H1 (cell line): Measurements from ENCODE around the gene CAPN14. TPM values are rescaled to one million over a fixed set of nuclear protein-coding genes. Genes with fewer than 3 reads are reported as not detected.

Experiments
- CTCF ChIA-PET: fragments of 300-600 bp; sonication (Branson Sonifier 250); formaldehyde crosslinking; loops from one replicate; lab custom pipeline; 2021; ENCODE audit not compliant: partially characterized antibody; lab: Charles Lee
- POLR2A ChIA-PET: fragments of 300-600 bp; sonication (Branson Sonifier 250); formaldehyde crosslinking; loops from one replicate; lab custom pipeline; 2021; ENCODE audit warnings: inconsistent platforms; ENCODE audit not compliant: partially characterized antibody; lab: Charles Lee
- DNase-seq, 2 experiments: peaks; one replicate each; pipeline versions ENCODE4 v3.0.0 to v3.0.0-alpha.2; 2010 to 2022; ENCODE audit warnings: low spot score in 2 of 2, low read depth in 1 of 2, mixed read lengths in 1 of 2
- FAIRE-seq: peaks from 2 replicates; lab custom pipeline; 2011; peaks lifted over from hg19 to GRCh38; lab: Jason Lieb, UNC
- H2AFZ ChIP-seq: 2 replicates; pipeline ENCODE4 v1.8.1; 2012; ENCODE audit warnings: low read length, inconsistent platforms
- H2AK5ac ChIP-seq: 2 replicates; pipeline ENCODE4 v1.6.1; 2013; ENCODE audit warnings: low read depth, low read length
- H2BK120ac ChIP-seq: replicated peaks from 2 replicates; pipeline ENCODE3; 2013; ENCODE audit warnings: low read depth, low read length, inconsistent platforms
- H2BK12ac ChIP-seq: 2 replicates; pipeline ENCODE4 v1.6.1; 2013; ENCODE audit warnings: low read depth, low read length
- H2BK15ac ChIP-seq: 2 replicates; pipeline ENCODE4 v1.6.1; 2013; ENCODE audit warnings: low read length
- H2BK20ac ChIP-seq: 2 replicates; pipeline ENCODE4 v1.6.1; 2013; ENCODE audit warnings: low read length
- H2BK5ac ChIP-seq: 2 replicates; pipeline ENCODE4 v1.6.1; 2013; ENCODE audit warnings: low read depth, low read length
- H3K14ac ChIP-seq: 2 replicates; pipeline ENCODE4 v1.6.1; 2013; ENCODE audit warnings: inconsistent platforms; ENCODE audit not compliant: insufficient read length
- H3K18ac ChIP-seq: 2 replicates; pipeline ENCODE4 v1.6.1; 2013; ENCODE audit warnings: low read length; ENCODE audit errors: extremely low read depth
- H3K23ac ChIP-seq: 2 replicates; pipeline ENCODE4 v1.6.1; 2013; ENCODE audit warnings: inconsistent platforms; ENCODE audit not compliant: insufficient read length
- H3K23me2 ChIP-seq: 2 replicates; pipeline ENCODE4 v1.6.1; 2013; ENCODE audit warnings: low read depth, low read length
- H3K27ac ChIP-seq: 2 replicates; pipeline ENCODE4 v1.6.1; 2011; ENCODE audit warnings: low read depth, low read length, inconsistent platforms
- H3K27me3 ChIP-seq, 4 experiments: replicated peaks in 1 of 4; 1 replicate in 1 of 4; 2 replicates in 3 of 4; pipeline versions ENCODE4 v1.6.1 to v1.8.1; 2011 to 2013; ENCODE audit warnings: low read length in 3 of 4, mild to moderate bottlenecking in 3 of 4, inconsistent platforms in 2 of 4, mixed read lengths in 2 of 4, moderate library complexity in 1 of 4; ENCODE audit not compliant: control insufficient read depth in 3 of 4, insufficient read depth in 3 of 4; ENCODE audit errors: extremely low read depth in 1 of 4
- H3K36me3 ChIP-seq, 4 experiments: 2 replicates each; pipeline versions ENCODE4 v1.6.1 to v1.8.1; 2011 to 2013; ENCODE audit warnings: mild to moderate bottlenecking in 4 of 4, low read length in 3 of 4, moderate library complexity in 2 of 4, control low read depth in 1 of 4, inconsistent platforms in 1 of 4; ENCODE audit not compliant: insufficient read depth in 4 of 4, control insufficient read depth in 2 of 4
- H3K4ac ChIP-seq: replicated peaks from 2 replicates; pipeline ENCODE3; 2013; ENCODE audit warnings: low read length, low read depth, mixed read lengths, inconsistent platforms; ENCODE audit not compliant: insufficient read length
- H3K4me1 ChIP-seq, 4 experiments: replicated peaks in 1 of 4; 1 replicate in 1 of 4; 2 replicates in 3 of 4; pipeline versions ENCODE4 v1.6.1 to v1.8.1; 2011 to 2013; ENCODE audit warnings: low read length in 3 of 4, inconsistent platforms in 2 of 4, mixed read lengths in 1 of 4; ENCODE audit not compliant: insufficient read depth in 4 of 4, control insufficient read depth in 3 of 4
- H3K4me2 ChIP-seq, 2 experiments: 2 replicates each; pipeline versions ENCODE4 v1.6.1 to v1.8.1; 2011 to 2013; ENCODE audit warnings: low read depth in 2 of 2, low read length in 2 of 2, control low read depth in 1 of 2, inconsistent platforms in 1 of 2, mild to moderate bottlenecking in 1 of 2; ENCODE audit not compliant: insufficient read depth in 1 of 2
- H3K4me3 ChIP-seq, 4 experiments: fragments of 200-600, 300-600 bp in 1 of 4; sonication (generic), shearing (Covaris generic), sonication (Bioruptor Twin) in 1 of 4; 2 replicates each; pipeline versions ENCODE4 v1.5.1 to v1.8.1; 2011 to 2016; ENCODE audit warnings: low read length in 4 of 4, low read depth in 3 of 4, control low read depth in 2 of 4, inconsistent platforms in 2 of 4, mild to moderate bottlenecking in 2 of 4, mixed read lengths in 1 of 4, moderate library complexity in 1 of 4; ENCODE audit not compliant: insufficient read depth in 2 of 4; ENCODE audit errors: extremely low read depth in 1 of 4
- H3K56ac ChIP-seq: replicated peaks from 2 replicates; pipeline ENCODE3; 2013; ENCODE audit warnings: low read depth, mild to moderate bottlenecking, mixed read lengths, low read length, inconsistent platforms; ENCODE audit not compliant: insufficient read length
- H3K79me1 ChIP-seq: 2 replicates; pipeline ENCODE4 v1.6.1; 2013; ENCODE audit warnings: low read depth, low read length, control low read depth
- H3K79me2 ChIP-seq, 2 experiments: 2 replicates each; pipeline versions ENCODE4 v1.6.1 to v1.8.1; 2012 to 2013; ENCODE audit warnings: low read length in 2 of 2, mild to moderate bottlenecking in 2 of 2, inconsistent platforms in 1 of 2; ENCODE audit not compliant: insufficient read depth in 2 of 2, control insufficient read depth in 1 of 2
- H3K9ac ChIP-seq, 4 experiments: replicated peaks in 1 of 4; 1 replicate in 1 of 4; 2 replicates in 3 of 4; pipeline versions ENCODE4 v1.6.1 to v1.8.1; 2011 to 2013; ENCODE audit warnings: low read depth in 3 of 4, low read length in 3 of 4, control low read depth in 2 of 4, mild to moderate bottlenecking in 2 of 4, moderate library complexity in 2 of 4, inconsistent platforms in 1 of 4; ENCODE audit errors: extremely low read depth in 1 of 4
- H3K9me3 ChIP-seq, 2 experiments: 2 replicates each; pipeline versions ENCODE4 v1.6.1 to v1.8.1; 2012 to 2013; ENCODE audit warnings: mild to moderate bottlenecking in 2 of 2, moderate library complexity in 2 of 2, control low read depth in 1 of 2, inconsistent platforms in 1 of 2, low read depth in 1 of 2, low read length in 1 of 2, mixed read lengths in 1 of 2; ENCODE audit not compliant: insufficient read depth in 2 of 2
- H4K20me1 ChIP-seq, 2 experiments: replicated peaks in 1 of 2; 2 replicates each; pipeline versions ENCODE3 to v1.8.1; 2011 to 2013; ENCODE audit warnings: inconsistent platforms in 2 of 2, low read length in 2 of 2, mild to moderate bottlenecking in 1 of 2; ENCODE audit not compliant: insufficient read depth in 2 of 2, control insufficient read depth in 1 of 2
- H4K5ac ChIP-seq: 2 replicates; pipeline ENCODE4 v1.6.1; 2013; ENCODE audit warnings: low read length, low read depth, mixed read lengths, inconsistent platforms; ENCODE audit not compliant: insufficient read length
- H4K8ac ChIP-seq: 2 replicates; pipeline ENCODE4 v1.8.0; 2013; ENCODE audit warnings: mild to moderate bottlenecking, moderate library complexity, low read length, inconsistent platforms; ENCODE audit not compliant: insufficient read depth; ENCODE audit errors: extremely low read depth
- H4K91ac ChIP-seq: replicated peaks from 2 replicates; pipeline ENCODE3; 2013; ENCODE audit warnings: low read length, mixed read lengths, inconsistent platforms; ENCODE audit not compliant: insufficient read length
- BCL11A ChIP-seq, 2 experiments: IDR thresholded peaks; one replicate each; pipeline ENCODE4 v1.6.1; 2011; ENCODE audit warnings: low read depth in 2 of 2, low read length in 2 of 2, mild to moderate bottlenecking in 2 of 2
- CBX8 ChIP-seq: fragments of 300-800, 300-1000 bp; sonication (generic); IDR thresholded peaks from 2 replicates; pipeline ENCODE4 v1.7.1; 2016; ENCODE audit warnings: low read depth, low read length, borderline replicate concordance
- CHD2 ChIP-seq: IDR thresholded peaks from 2 replicates; pipeline ENCODE4 v1.6.1; 2012; ENCODE audit warnings: low read length, improper control_type of control experiment
- GTF2F1 ChIP-seq: IDR thresholded peaks from 2 replicates; pipeline ENCODE4 v1.6.1; 2012; ENCODE audit warnings: low read depth, low read length, improper control_type of control experiment, borderline replicate concordance
- RAD21 ChIP-seq, 2 experiments: IDR thresholded peaks in 1 of 2; conservative IDR thresholded peaks in 1 of 2; 2 replicates each; pipeline ENCODE4 v1.6.1; 2011; ENCODE audit warnings: low read depth in 2 of 2, low read length in 2 of 2, improper control_type of control experiment in 1 of 2, inconsistent platforms in 1 of 2, mild to moderate bottlenecking in 1 of 2, moderate library complexity in 1 of 2
- RNF2 ChIP-seq: fragments of 200-900, 300-1000 bp; sonication (generic); IDR thresholded peaks from 2 replicates; pipeline ENCODE4 v1.7.1; 2016; ENCODE audit warnings: borderline replicate concordance, low read depth, mild to moderate bottlenecking, antibody characterized with exemption, low read length; ENCODE audit not compliant: poor library complexity, severe bottlenecking; ENCODE audit errors: missing control alignments
- SIX5 ChIP-seq: IDR thresholded peaks from 2 replicates; pipeline ENCODE4 v1.6.1; 2011; ENCODE audit warnings: mild to moderate bottlenecking, low read depth, low read length
- SP2 ChIP-seq: IDR thresholded peaks from 2 replicates; pipeline ENCODE4 v1.6.1; 2012; ENCODE audit warnings: mild to moderate bottlenecking, low read length, inconsistent platforms
- SUZ12 ChIP-seq: fragments of 200-600 bp; sonication (generic); IDR thresholded peaks from 2 replicates; pipeline ENCODE4 v1.6.1; 2012; ENCODE audit warnings: mild to moderate bottlenecking, inconsistent platforms, low read length, moderate library complexity, mixed read lengths
- TAF7 ChIP-seq: optimal IDR thresholded peaks from 2 replicates; pipeline ENCODE3; 2011; ENCODE audit warnings: low read depth, mild to moderate bottlenecking, inconsistent platforms, low read length, moderate library complexity, borderline replicate concordance
- TBP ChIP-seq: IDR thresholded peaks from 2 replicates; pipeline ENCODE4 v1.6.1; 2011; ENCODE audit warnings: low read depth, low read length, improper control_type of control experiment
- WGBS, 2 experiments: shearing (Covaris generic) in 1 of 2; methylation state at CpG; one replicate each; pipeline versions ENCODE4 v1.1.6 to v1.1.7; 2013 to 2015; ENCODE audit warnings: low lambda C conversion rate in 2 of 2, mixed read lengths in 2 of 2, inconsistent platforms in 1 of 2, low coverage in 1 of 2, missing lambda C conversion rate in 1 of 2; ENCODE audit not compliant: insufficient replicate concordance in 2 of 2, insufficient coverage in 1 of 2, insufficient read length in 1 of 2; ENCODE audit errors: extremely low coverage in 1 of 2, missing lambda C conversion rate in 1 of 2; 5-methylcytosine and 5-hydroxymethylcytosine counted together
- polyA plus RNA-seq, 7 experiments: library from polyadenylated mRNA; depleted of rRNA in 3 of 7; stranded (reverse) in 5 of 7; unstranded in 2 of 7; fragments of >200 nt in 5 of 7; fragments of 200-250 nt in 2 of 7; gene quantifications; 1 replicate in 5 of 7; 2 replicates in 1 of 7; 4 replicates in 1 of 7; pipeline versions ENCODE4 v1.2.1 to v1.2.3, GENCODE V29; 2011 to 2013; ENCODE audit warnings: missing spikeins in 2 of 7, mixed read lengths in 2 of 7
- total RNA-seq: library from RNA; stranded (reverse); fragmentation: NEBNext Ultra II Directional; extraction: Animal tissue kit (Norgen Biotek cat#: 25700); gene quantifications from 2 replicates; pipeline ENCODE4 v1.2.1, GENCODE V29; 2021
- TF ChIP-seq, protein P1 (sequence below): IDR thresholded peaks from 2 replicates; pipeline ENCODE4 v1.6.1; 2012; ENCODE audit warnings: inconsistent platforms
- TF ChIP-seq, protein P2 (sequence below): IDR thresholded peaks from 2 replicates; pipeline ENCODE4 v1.6.1; 2012; ENCODE audit warnings: inconsistent platforms

The CAPN14 gene
- total and polyA plus RNA-seq, 2 of the 8 experiments (the other 6 are each of a cell fraction or from before 2014, with no cell fraction given): 0.07 TPM; not detected in 1

DNA sequence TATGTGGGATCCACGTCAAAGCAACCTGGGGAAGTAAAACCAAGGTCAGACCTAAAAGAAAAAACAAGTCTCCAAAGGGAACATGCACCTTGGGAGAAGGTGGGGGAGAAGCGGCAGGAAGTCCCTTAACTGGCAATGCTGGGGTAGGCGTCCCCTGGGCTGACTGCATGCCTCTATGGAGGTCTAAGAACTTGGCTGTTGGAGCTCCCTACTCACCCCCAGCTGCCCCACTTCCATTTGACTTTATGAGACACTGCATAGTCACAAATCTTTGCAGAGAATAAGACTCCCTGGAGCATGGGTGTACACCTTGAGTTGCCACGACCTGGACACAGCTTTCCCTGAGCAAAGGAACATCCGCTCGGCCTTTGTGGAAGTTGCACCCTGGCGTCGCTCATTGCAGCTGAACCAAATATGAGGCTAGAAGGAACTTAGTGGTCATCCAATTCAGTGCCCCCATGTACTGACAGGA, 2.8 kb downstream of the CAPN14 start:
- H3K27me3 ChIP-seq: no peaks in the 10 kb centered on the region
- no peak overlapping the region for H3K9ac ChIP-seq
- no peaks in the 10 kb centered on the region for H3K23me2 ChIP-seq
- H3K36me3 ChIP-seq: no peaks in the 10 kb centered on the region
- no peak overlapping the region for H3K4ac ChIP-seq
- FAIRE-seq (no peak), DNase-seq (peak in 1 of 2 experiments; percentile 24)
- H2AFZ ChIP-seq: no peak overlapping the region
- ChIA-PET POLR2A (no interaction called here), CTCF (interaction anchor here (0.9 kb wide), 1 partner anchor 11 kb away, joined by 4 read pairs; no protein-coding TSS in a partner anchor)
- H3K4me3 ChIP-seq: no peak overlapping the region
- H3K9me3 ChIP-seq: no peaks in the 10 kb centered on the region
- H3K56ac ChIP-seq: no peak overlapping the region
- no peaks in the 10 kb centered on the region for H3K79me1 ChIP-seq
- no peak overlapping the region for H2BK20ac ChIP-seq
- no peak overlapping the region for H3K4me2 ChIP-seq
- H4K8ac ChIP-seq: no peak overlapping the region
- WGBS, 2 experiments: 95% methylated on average over 8 of the region's 8 CpGs; no CpG with 5 or more reads in 1 of the 2 experiments
- no peak overlapping the region; the same call in 1 of the 2 replicates for H3K18ac ChIP-seq
- no peak overlapping the region for H2BK15ac ChIP-seq
- no peak overlapping the region for H3K23ac ChIP-seq
- H2BK12ac ChIP-seq: no peak overlapping the region
- no peak overlapping the region for H3K14ac ChIP-seq
- no peak overlapping the region for H4K91ac ChIP-seq
- no peak overlapping the region for H2BK120ac ChIP-seq
- H3K27ac ChIP-seq: no peak overlapping the region
- no peaks in the 10 kb centered on the region for H4K20me1 ChIP-seq
- H3K4me1 ChIP-seq: peaks cover 0 to 4% (median 0%) of the 10 kb centered on the region in 4 experiments; a peak in 1 of 7 replicates
- H2AK5ac ChIP-seq: no peak overlapping the region
- H2BK5ac ChIP-seq: no peak overlapping the region
- no peaks in the 10 kb centered on the region for H3K79me2 ChIP-seq
- no peak overlapping the region for H4K5ac ChIP-seq
- TF ChIP-seq, protein P1, sequence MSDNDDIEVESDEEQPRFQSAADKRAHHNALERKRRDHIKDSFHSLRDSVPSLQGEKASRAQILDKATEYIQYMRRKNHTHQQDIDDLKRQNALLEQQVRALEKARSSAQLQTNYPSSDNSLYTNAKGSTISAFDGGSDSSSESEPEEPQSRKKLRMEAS: no peak
- TF ChIP-seq GTF2F1 (no peak), TBP (no peak), CHD2 (no peak), RAD21 (IDR thresholded peaks at IDR 0.05 in 1 of 2, conservative IDR thresholded peaks at IDR 0.05 in 1 of 2; ENCODE audit: low read depth in 2 of 2, low read length in 2 of 2) (no peak), TAF7 (no peak), SIX5 (no peak), SP2 (no peak), RNF2 (no peak), BCL11A (IDR thresholded peaks at IDR 0.05; ENCODE audit: low read depth in 2 of 2, low read length in 2 of 2) (no peak), SUZ12 (no peak), CBX8 (no peak)
- TF ChIP-seq, protein P2, sequence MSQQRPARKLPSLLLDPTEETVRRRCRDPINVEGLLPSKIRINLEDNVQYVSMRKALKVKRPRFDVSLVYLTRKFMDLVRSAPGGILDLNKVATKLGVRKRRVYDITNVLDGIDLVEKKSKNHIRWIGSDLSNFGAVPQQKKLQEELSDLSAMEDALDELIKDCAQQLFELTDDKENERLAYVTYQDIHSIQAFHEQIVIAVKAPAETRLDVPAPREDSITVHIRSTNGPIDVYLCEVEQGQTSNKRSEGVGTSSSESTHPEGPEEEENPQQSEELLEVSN: no peak
